K562 (cell line): Measurements from ENCODE around the gene CTDSP1. TPM values are rescaled to one million over a fixed set of nuclear protein-coding genes. Genes with fewer than 3 reads are reported as not detected.

Source experiments
- DNMT1 ChIP-seq: fragments of 450-650 bp; IDR thresholded peaks from 2 replicates; pipeline ENCODE4 v1.6.1; 2016; ENCODE audit warnings: antibody characterized with exemption, mild to moderate bottlenecking
- MCM5 ChIP-seq: fragments of 450-650 bp; IDR thresholded peaks from 2 replicates; pipeline ENCODE4 v1.6.1; 2016; ENCODE audit warnings: low read depth
- MTA3 ChIP-seq: fragments of 450-650 bp; formaldehyde crosslinking; IDR thresholded peaks from 2 replicates; pipeline ENCODE4 v1.6.1; 2017; ENCODE audit warnings: mild to moderate bottlenecking, borderline replicate concordance
- MYNN ChIP-seq, 2 experiments: sonication (generic); formaldehyde crosslinking in 1 of 2; IDR thresholded peaks; 2 replicates each; pipeline versions ENCODE4 v1.5.0 to v1.6.1; 2016 to 2020; ENCODE audit warnings: antibody characterized with exemption in 1 of 2, missing genetic modification reagents in 1 of 2
- PRDM10 ChIP-seq: fragments of 450-650 bp; IDR thresholded peaks from 2 replicates; pipeline ENCODE4 v1.6.1; 2018; ENCODE audit not compliant: partially characterized antibody
- RNF219 ChIP-seq: fragments of 250-450 bp; sonication (Bioruptor Pico); IDR thresholded peaks from 2 replicates; pipeline ENCODE4 v1.5.0; 2022; ENCODE audit warnings: mild to moderate bottlenecking
- ZEB2 ChIP-seq: fragments of 450-650 bp; IDR thresholded peaks from 2 replicates; pipeline ENCODE4 v1.6.1; 2016
- polyA plus RNA-seq, 8 experiments: library from polyadenylated mRNA; depleted of rRNA in 4 of 8; stranded (reverse) in 5 of 8; unstranded in 3 of 8; fragments of >200 nt; fragmentation: Nextera tagmentation in 2 of 8; fragmentation: Illumina TruSeq in 1 of 8; extraction: Ambion mirVana in 2 of 8; extraction: Trizol in 1 of 8; gene quantifications; 2 replicates each; pipeline versions ENCODE4 v1.2.1 to v1.2.3, GENCODE V29; 2011 to 2014; ENCODE audit warnings: inconsistent platforms in 1 of 8, missing spikeins in 1 of 8
- total RNA-seq, 7 experiments: library from RNA; depleted of rRNA in 6 of 7; stranded (reverse); fragments of >200 nt in 6 of 7; fragmentation: Illumina TruSeq in 2 of 7; extraction: Trizol in 2 of 7; gene quantifications; 2 replicates each; pipeline versions ENCODE4 v1.2.1 to v1.2.3, GENCODE V29; 2011 to 2021; ENCODE audit warnings: low replicate concordance in 1 of 7
- TF ChIP-seq, protein P1 (sequence below): fragments of 200-800 bp; sonication (Bioruptor generic); IDR thresholded peaks from 2 replicates; pipeline ENCODE4 v1.6.1; 2017; ENCODE audit warnings: missing genetic modification characterization, missing compliant biosample characterization
- TF ChIP-seq, protein P2 (sequence below): fragments of 250-450 bp; sonication (Bioruptor Pico); IDR thresholded peaks from 2 replicates; pipeline ENCODE4 v1.8.0; 2021; ENCODE audit warnings: borderline replicate concordance, mild to moderate bottlenecking, moderate library complexity; ENCODE audit not compliant: poor library complexity, severe bottlenecking
- TF ChIP-seq, protein P3 (sequence below): fragments of 450-650 bp; IDR thresholded peaks from 2 replicates; pipeline ENCODE4 v1.6.1; 2016; ENCODE audit warnings: low read depth

The CTDSP1 gene
- total and polyA plus RNA-seq, 9 of the 15 experiments (the other 6 are each of a cell fraction or from before 2014, with no cell fraction given) = 2.4 to 74.8 (median 45.8) TPM

- TF ChIP-seq, protein P1, sequence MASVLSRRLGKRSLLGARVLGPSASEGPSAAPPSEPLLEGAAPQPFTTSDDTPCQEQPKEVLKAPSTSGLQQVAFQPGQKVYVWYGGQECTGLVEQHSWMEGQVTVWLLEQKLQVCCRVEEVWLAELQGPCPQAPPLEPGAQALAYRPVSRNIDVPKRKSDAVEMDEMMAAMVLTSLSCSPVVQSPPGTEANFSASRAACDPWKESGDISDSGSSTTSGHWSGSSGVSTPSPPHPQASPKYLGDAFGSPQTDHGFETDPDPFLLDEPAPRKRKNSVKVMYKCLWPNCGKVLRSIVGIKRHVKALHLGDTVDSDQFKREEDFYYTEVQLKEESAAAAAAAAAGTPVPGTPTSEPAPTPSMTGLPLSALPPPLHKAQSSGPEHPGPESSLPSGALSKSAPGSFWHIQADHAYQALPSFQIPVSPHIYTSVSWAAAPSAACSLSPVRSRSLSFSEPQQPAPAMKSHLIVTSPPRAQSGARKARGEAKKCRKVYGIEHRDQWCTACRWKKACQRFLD (CRISPR knock-in tag) = peak; percentile 52; the same call in 1 of the 2 replicates
- TF ChIP-seq, protein P2, sequence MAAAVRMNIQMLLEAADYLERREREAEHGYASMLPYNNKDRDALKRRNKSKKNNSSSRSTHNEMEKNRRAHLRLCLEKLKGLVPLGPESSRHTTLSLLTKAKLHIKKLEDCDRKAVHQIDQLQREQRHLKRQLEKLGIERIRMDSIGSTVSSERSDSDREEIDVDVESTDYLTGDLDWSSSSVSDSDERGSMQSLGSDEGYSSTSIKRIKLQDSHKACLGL (CRISPR knock-in tag) = no peak
- TF ChIP-seq ZEB2 (peak; percentile 92), MTA3 (peak; percentile 83; the same call in 1 of the 2 replicates), MCM5 (no peak), RNF219 (no peak), PRDM10 (peak; percentile 64), MYNN (IDR thresholded peaks at IDR 0.05) (peak; percentile 69), MYNN (CRISPR knock-in tag; IDR thresholded peaks at IDR 0.05) (no peak), DNMT1 (no peak)
- TF ChIP-seq, protein P3, sequence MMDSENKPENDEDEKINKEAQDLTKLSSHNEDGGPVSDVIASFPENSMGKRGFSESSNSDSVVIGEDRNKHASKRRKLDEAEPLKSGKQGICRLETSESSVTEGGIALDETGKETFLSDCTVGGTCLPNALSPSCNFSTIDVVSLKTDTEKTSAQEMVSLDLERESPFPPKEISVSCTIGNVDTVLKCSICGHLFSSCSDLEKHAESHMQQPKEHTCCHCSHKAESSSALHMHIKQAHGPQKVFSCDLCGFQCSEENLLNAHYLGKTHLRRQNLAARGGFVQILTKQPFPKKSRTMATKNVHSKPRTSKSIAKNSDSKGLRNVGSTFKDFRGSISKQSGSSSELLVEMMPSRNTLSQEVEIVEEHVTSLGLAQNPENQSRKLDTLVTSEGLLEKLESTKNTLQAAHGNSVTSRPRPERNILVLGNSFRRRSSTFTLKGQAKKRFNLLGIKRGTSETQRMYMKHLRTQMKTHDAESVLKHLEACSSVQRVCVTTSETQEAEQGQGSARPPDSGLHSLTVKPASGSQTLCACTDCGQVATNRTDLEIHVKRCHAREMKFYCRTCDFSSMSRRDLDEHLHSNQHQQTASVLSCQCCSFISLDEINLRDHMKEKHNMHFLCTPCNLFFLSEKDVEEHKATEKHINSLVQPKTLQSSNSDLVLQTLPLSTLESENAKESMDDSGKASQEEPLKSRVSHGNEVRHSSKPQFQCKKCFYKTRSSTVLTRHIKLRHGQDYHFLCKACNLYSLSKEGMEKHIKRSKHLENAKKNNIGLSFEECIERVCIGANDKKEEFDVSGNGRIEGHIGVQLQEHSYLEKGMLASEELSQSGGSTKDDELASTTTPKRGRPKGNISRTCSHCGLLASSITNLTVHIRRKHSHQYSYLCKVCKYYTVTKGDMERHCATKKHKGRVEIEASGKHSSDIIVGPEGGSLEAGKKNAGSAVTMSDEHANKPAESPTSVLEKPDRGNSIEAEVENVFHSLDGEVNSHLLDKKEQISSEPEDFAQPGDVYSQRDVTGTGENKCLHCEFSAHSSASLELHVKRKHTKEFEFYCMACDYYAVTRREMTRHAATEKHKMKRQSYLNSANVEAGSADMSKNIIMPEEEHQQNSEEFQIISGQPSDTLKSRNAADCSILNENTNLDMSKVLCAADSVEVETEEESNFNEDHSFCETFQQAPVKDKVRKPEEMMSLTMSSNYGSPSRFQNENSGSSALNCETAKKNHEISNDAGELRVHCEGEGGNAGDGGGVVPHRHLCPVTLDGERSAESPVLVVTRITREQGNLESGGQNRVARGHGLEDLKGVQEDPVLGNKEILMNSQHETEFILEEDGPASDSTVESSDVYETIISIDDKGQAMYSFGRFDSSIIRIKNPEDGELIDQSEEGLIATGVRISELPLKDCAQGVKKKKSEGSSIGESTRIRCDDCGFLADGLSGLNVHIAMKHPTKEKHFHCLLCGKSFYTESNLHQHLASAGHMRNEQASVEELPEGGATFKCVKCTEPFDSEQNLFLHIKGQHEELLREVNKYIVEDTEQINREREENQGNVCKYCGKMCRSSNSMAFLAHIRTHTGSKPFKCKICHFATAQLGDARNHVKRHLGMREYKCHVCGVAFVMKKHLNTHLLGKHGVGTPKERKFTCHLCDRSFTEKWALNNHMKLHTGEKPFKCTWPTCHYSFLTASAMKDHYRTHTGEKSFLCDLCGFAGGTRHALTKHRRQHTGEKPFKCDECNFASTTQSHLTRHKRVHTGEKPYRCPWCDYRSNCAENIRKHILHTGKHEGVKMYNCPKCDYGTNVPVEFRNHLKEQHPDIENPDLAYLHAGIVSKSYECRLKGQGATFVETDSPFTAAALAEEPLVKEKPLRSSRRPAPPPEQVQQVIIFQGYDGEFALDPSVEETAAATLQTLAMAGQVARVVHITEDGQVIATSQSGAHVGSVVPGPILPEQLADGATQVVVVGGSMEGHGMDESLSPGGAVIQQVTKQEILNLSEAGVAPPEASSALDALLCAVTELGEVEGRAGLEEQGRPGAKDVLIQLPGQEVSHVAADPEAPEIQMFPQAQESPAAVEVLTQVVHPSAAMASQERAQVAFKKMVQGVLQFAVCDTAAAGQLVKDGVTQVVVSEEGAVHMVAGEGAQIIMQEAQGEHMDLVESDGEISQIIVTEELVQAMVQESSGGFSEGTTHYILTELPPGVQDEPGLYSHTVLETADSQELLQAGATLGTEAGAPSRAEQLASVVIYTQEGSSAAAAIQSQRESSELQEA = no peak
Observed at GRCh38 chr2:218422403-218423086, 22.9 kb downstream of the CTDSP1 start (continued).
